Esophagus squamous epithelium (tissue), 4 donors: Measurements from ENCODE around the gene TERC.
A peak's percentile ranks its signal among the peaks of the same experiment; 100 is the strongest.

Experiments used
- CTCF ChIP-seq, 6 experiments: fragments of 450-650 bp in 4 of 6; fragments of 200-600 bp in 2 of 6; sonication (generic) in 2 of 6; IDR thresholded peaks; one replicate each; pipeline ENCODE4 v1.5.1; 2016 to 2019; ENCODE audit warnings: antibody characterized with exemption in 6 of 6, mild to moderate bottlenecking in 4 of 6, moderate library complexity in 4 of 6
- POLR2A ChIP-seq, 4 donors: fragments of 450-650 bp; IDR thresholded peaks; one replicate each; pipeline ENCODE4 v1.6.1; 2017; ENCODE audit warnings: antibody characterized with exemption in 4 of 4, mild to moderate bottlenecking in 4 of 4, moderate library complexity in 3 of 4

- TF ChIP-seq POLR2A (IDR thresholded peaks at IDR 0.05), result peak in 3 of 4 donors; percentile 79 to 98 (median 97)
- no peak for TF ChIP-seq CTCF (IDR thresholded peaks at IDR 0.05)
Observed at GRCh38 chr3:169764882-169765612, at the start of gene TERC.
